IMR-90 (cell line): ENCODE measurements around the gene PPEF2. TPM values are rescaled to one million over a fixed set of nuclear protein-coding genes. Genes with fewer than 3 reads are reported as not detected.

ENCODE experiments used
- ATAC-seq: fragments of 200-7000 bp; cut with Tn5 transposase; 2 replicates; pipeline ENCODE4 v1.9.1; 2020; ENCODE audit warnings: low read depth, mild to moderate bottlenecking, moderate library complexity
- BruUV-seq: library from RNA; stranded (reverse); fragments of 400-500 nt; replicated peaks from 2 replicates; lab custom pipeline; 2021; lab: Mats Ljungman, UMichigan
- CTCF ChIA-PET: fragments of 300-600 bp; formaldehyde crosslinking; extraction: SDS; loops from one replicate; lab custom pipeline; 2021; ENCODE audit warnings: antibody characterized with exemption; lab: Yijun Ruan, JAX
- POLR2A ChIA-PET: fragments of 300-600 bp; sonication (Branson Sonifier 250); formaldehyde crosslinking; loops from one replicate; lab custom pipeline; 2022; ENCODE audit warnings: antibody characterized with exemption; ENCODE audit not compliant: unreplicated experiment; lab: Charles Lee
- DNase-seq: peaks from one replicate; pipeline ENCODE4 v3.0.0; 2013
- H2AFZ ChIP-seq: replicated peaks from 2 replicates; pipeline ENCODE3; 2013; ENCODE audit warnings: low read length, mild to moderate bottlenecking; ENCODE audit not compliant: poor library complexity
- H2AK5ac ChIP-seq: 2 replicates; pipeline ENCODE4 v1.6.1; 2013; ENCODE audit warnings: low read depth, low read length, inconsistent platforms
- H2AK9ac ChIP-seq: replicated peaks from 2 replicates; pipeline ENCODE3; 2013; ENCODE audit warnings: mild to moderate bottlenecking, low read depth, low read length, moderate library complexity; ENCODE audit not compliant: poor library complexity
- H2BK120ac ChIP-seq: 2 replicates; pipeline ENCODE4 v1.6.1; 2013; ENCODE audit warnings: low read depth, low read length, inconsistent platforms
- H2BK15ac ChIP-seq: 3 replicates; pipeline ENCODE4 v1.6.1; 2013; ENCODE audit warnings: low read depth, low read length, inconsistent platforms
- H2BK20ac ChIP-seq: 2 replicates; pipeline ENCODE4 v1.6.1; 2013; ENCODE audit warnings: low read depth, mild to moderate bottlenecking, inconsistent platforms, low read length, moderate library complexity
- H2BK5ac ChIP-seq: 2 replicates; pipeline ENCODE4 v1.6.1; 2013; ENCODE audit warnings: mild to moderate bottlenecking, low read depth, low read length, inconsistent platforms; ENCODE audit not compliant: poor library complexity, severe bottlenecking
- H3K14ac ChIP-seq: replicated peaks from 2 replicates; pipeline ENCODE4 v1.6.1; 2013; ENCODE audit warnings: low read depth, low read length, inconsistent platforms
- H3K18ac ChIP-seq: 2 replicates; pipeline ENCODE4 v1.6.1; 2013; ENCODE audit warnings: low read depth, low read length, control low read depth
- H3K23ac ChIP-seq: 2 replicates; pipeline ENCODE4 v1.6.1; 2013; ENCODE audit warnings: low read depth, low read length, inconsistent platforms
- H3K27ac ChIP-seq: 2 replicates; pipeline ENCODE4 v1.5.1; 2013; ENCODE audit warnings: mild to moderate bottlenecking, control low read depth, low read length; ENCODE audit not compliant: insufficient read depth
- H3K27me3 ChIP-seq: 2 replicates; pipeline ENCODE4 v1.6.1; 2013; ENCODE audit warnings: low read length; ENCODE audit not compliant: control insufficient read depth, insufficient read depth
- H3K36me3 ChIP-seq: 2 replicates; pipeline ENCODE4 v1.6.1; 2013; ENCODE audit warnings: low read length, mixed read lengths; ENCODE audit not compliant: control insufficient read depth, insufficient read depth
- H3K4ac ChIP-seq: 2 replicates; pipeline ENCODE4 v1.6.1; 2013; ENCODE audit warnings: low read depth, low read length, inconsistent platforms
- H3K4me1 ChIP-seq: 2 replicates; pipeline ENCODE4 v1.6.1; 2013; ENCODE audit warnings: low read length, mixed read lengths; ENCODE audit not compliant: control insufficient read depth, insufficient read depth
- H3K4me2 ChIP-seq: 2 replicates; pipeline ENCODE4 v1.6.1; 2013; ENCODE audit warnings: low read depth, mild to moderate bottlenecking, control low read depth, low read length, moderate library complexity
- H3K4me3 ChIP-seq: 2 replicates; pipeline ENCODE4 v1.5.1; 2013; ENCODE audit warnings: low read depth, mild to moderate bottlenecking, control low read depth, low read length, moderate library complexity; ENCODE audit not compliant: insufficient read depth
- H3K56ac ChIP-seq: 2 replicates; pipeline ENCODE4 v1.6.1; 2013; ENCODE audit warnings: low read length, inconsistent platforms; ENCODE audit not compliant: insufficient read depth; ENCODE audit errors: extremely low read depth
- H3K79me1 ChIP-seq, 2 experiments: 2 replicates each; pipeline ENCODE4 v1.6.1; 2013; ENCODE audit warnings: low read length in 2 of 2, inconsistent platforms in 1 of 2, low read depth in 1 of 2
- H3K9ac ChIP-seq: 2 replicates; pipeline ENCODE4 v1.6.1; 2013; ENCODE audit warnings: low read depth, low read length, control low read depth
- H3K9me1 ChIP-seq: 2 replicates; pipeline ENCODE4 v1.6.1; 2013; ENCODE audit warnings: low read length, inconsistent platforms; ENCODE audit not compliant: insufficient read depth
- H3K9me3 ChIP-seq: 2 replicates; pipeline ENCODE4 v1.6.1; 2013; ENCODE audit warnings: low read length; ENCODE audit not compliant: control insufficient read depth, insufficient read depth
- H4K20me1 ChIP-seq: 2 replicates; pipeline ENCODE4 v1.6.1; 2013; ENCODE audit warnings: low read length, inconsistent platforms; ENCODE audit not compliant: insufficient read depth
- H4K5ac ChIP-seq: 2 replicates; pipeline ENCODE4 v1.6.1; 2013; ENCODE audit warnings: mild to moderate bottlenecking, low read depth, low read length, control low read depth
- H4K8ac ChIP-seq, 2 experiments: 2 replicates each; pipeline ENCODE4 v1.6.1; 2013; ENCODE audit warnings: low read depth in 2 of 2, low read length in 2 of 2, control low read depth in 1 of 2, inconsistent platforms in 1 of 2
- H4K91ac ChIP-seq: 2 replicates; pipeline ENCODE4 v1.6.1; 2013; ENCODE audit warnings: low read depth, low read length, inconsistent platforms; ENCODE audit not compliant: insufficient read depth
- BHLHE40 ChIP-seq: fragments of 150-350 bp; IDR thresholded peaks from 2 replicates; pipeline ENCODE4 v1.6.1; 2016; ENCODE audit warnings: mild to moderate bottlenecking, low read depth, low read length
- CEBPB ChIP-seq: IDR thresholded peaks from 2 replicates; pipeline ENCODE4 v1.6.1; 2012; ENCODE audit warnings: low read depth, low read length, improper control_type of control experiment
- CHD1 ChIP-seq: IDR thresholded peaks from 2 replicates; pipeline ENCODE4 v1.6.1; 2012; ENCODE audit warnings: low read depth, low read length, improper control_type of control experiment
- CTCF ChIP-seq: conservative IDR thresholded peaks from 2 replicates; pipeline ENCODE4 v1.5.1; 2012; ENCODE audit warnings: mild to moderate bottlenecking, low read depth, low read length, improper control_type of control experiment
- ELK1 ChIP-seq: fragments of 150-350 bp; IDR thresholded peaks from 2 replicates; pipeline ENCODE4 v1.6.1; 2016; ENCODE audit warnings: low read depth, mild to moderate bottlenecking, low read length, moderate library complexity, borderline replicate concordance
- FOS ChIP-seq: fragments of 150-350 bp; IDR thresholded peaks from 2 replicates; pipeline ENCODE4 v1.6.1; 2016; ENCODE audit warnings: low read depth, low read length
- MAFK ChIP-seq: IDR thresholded peaks from 2 replicates; pipeline ENCODE4 v1.6.1; 2012; ENCODE audit warnings: low read depth, low read length, improper control_type of control experiment
- MAZ ChIP-seq: IDR thresholded peaks from 2 replicates; pipeline ENCODE4 v1.6.1; 2012; ENCODE audit warnings: low read depth, mild to moderate bottlenecking, low read length, improper control_type of control experiment, moderate library complexity, borderline replicate concordance
- MXI1 ChIP-seq: IDR thresholded peaks from 2 replicates; pipeline ENCODE4 v1.6.1; 2012; ENCODE audit warnings: low read depth, mild to moderate bottlenecking, low read length, moderate library complexity, borderline replicate concordance
- NFE2L2 ChIP-seq: fragments of 150-350 bp; IDR thresholded peaks from 2 replicates; pipeline ENCODE4 v1.6.1; 2016; ENCODE audit warnings: low read depth, mild to moderate bottlenecking, low read length
- POLR2A ChIP-seq: IDR thresholded peaks from 2 replicates; pipeline ENCODE4 v1.6.1; 2012; ENCODE audit warnings: mild to moderate bottlenecking, low read depth, low read length
- RAD21 ChIP-seq: IDR thresholded peaks from 2 replicates; pipeline ENCODE4 v1.6.1; 2012; ENCODE audit warnings: low read length, improper control_type of control experiment
- RCOR1 ChIP-seq: IDR thresholded peaks from 2 replicates; pipeline ENCODE4 v1.6.1; 2012; ENCODE audit warnings: mild to moderate bottlenecking, low read length, improper control_type of control experiment; ENCODE audit not compliant: insufficient replicate concordance
- RFX5 ChIP-seq: IDR thresholded peaks from 2 replicates; pipeline ENCODE4 v1.8.0; 2012; ENCODE audit warnings: low read depth, mild to moderate bottlenecking, low read length, moderate library complexity
- SMC3 ChIP-seq: fragments of 150-350 bp; IDR thresholded peaks from 2 replicates; pipeline ENCODE4 v1.6.1; 2016; ENCODE audit warnings: low read depth, mild to moderate bottlenecking, antibody characterized with exemption, low read length, moderate library complexity
- USF2 ChIP-seq: fragments of 150-350 bp; IDR thresholded peaks from 2 replicates; pipeline ENCODE4 v1.6.1; 2017; ENCODE audit warnings: mild to moderate bottlenecking, antibody characterized with exemption, low read length, low read depth
- WGBS, 2 experiments: methylation state at CpG; one replicate each; pipeline versions ENCODE4 v1.1.5 to v1.1.7; 2013; ENCODE audit warnings: missing lambda C conversion rate in 2 of 2; ENCODE audit not compliant: insufficient read length in 1 of 2; ENCODE audit errors: extremely low coverage in 2 of 2; 5-methylcytosine and 5-hydroxymethylcytosine counted together
- dilution Hi-C: fragments of 300-500 bp; cut with HindIII; formaldehyde crosslinking; loops from one replicate; pipeline ENCODE4 v1.14.3; 2018; ENCODE audit warnings: low sequenced_read_pairs; ENCODE audit not compliant: unreplicated experiment
- in situ Hi-C: fragments of 300-500 bp; cut with MboI; formaldehyde crosslinking; loops from 3 replicates; pipeline ENCODE4 v1.14.3; 2019; ENCODE audit warnings: low sequenced_read_pairs, inconsistent platforms, mixed read lengths
- intact Hi-C: fragments of 100-400 bp; cut with micrococcal nuclease; formaldehyde crosslinking; loops from 2 replicates; pipeline ENCODE4 v1.10.0; 2022
- polyA plus RNA-seq, 3 experiments: library from polyadenylated mRNA; depleted of rRNA; stranded (reverse); fragments of >200 nt; gene quantifications; 2 replicates each; pipeline ENCODE4 v1.2.3, GENCODE V29; 2012; ENCODE audit warnings: low replicate concordance in 1 of 3
- total RNA-seq: library from RNA; depleted of rRNA; stranded (reverse); fragments of >200 nt; gene quantifications from 2 replicates; pipeline ENCODE4 v1.2.3, GENCODE V29; 2012

Gene PPEF2
- total and polyA plus RNA-seq, 2 of the 4 experiments (the other 2 are of a cell fraction) = not detected

GRCh38 chr4:75849461-75849860, 52.8 kb downstream of the PPEF2 start:
- Histone ChIP-seq H2BK15ac (no peak overlapping the region), H3K4ac (no peak overlapping the region), H3K27ac (no peak overlapping the region), H3K36me3 (no peaks in the 10 kb centered on the region), H3K79me1 (no peaks in the 10 kb centered on the region), H3K18ac (no peak overlapping the region), H3K4me1 (peaks cover 10% of the 10 kb centered on the region), H3K9ac (no peak overlapping the region), H2BK5ac (no peak overlapping the region), H3K4me2 (no peak overlapping the region), H4K91ac (no peak overlapping the region), H3K9me1 (no peaks in the 10 kb centered on the region), H2AFZ (peak overlapping the region; percentile 16), H2BK20ac (no peak overlapping the region), H4K8ac (no peak overlapping the region), H2AK5ac (no peak overlapping the region; the same call in 1 of the 2 replicates), H3K27me3 (peaks cover 7% of the 10 kb centered on the region), H3K23ac (no peak overlapping the region), H4K5ac (no peak overlapping the region), H2AK9ac (no peak overlapping the region), H3K4me3 (no peak overlapping the region), H3K56ac (no peak overlapping the region), H4K20me1 (no peaks in the 10 kb centered on the region), H3K9me3 (no peaks in the 10 kb centered on the region), H2BK120ac (no peak overlapping the region), H3K14ac (no peak overlapping the region)
- in situ Hi-C loops (loop anchor here (5.0 kb wide), 1 partner anchor 272 kb away; no protein-coding TSS in a partner anchor), intact Hi-C loops (loop anchor here (2.0 to 5.0 kb wide), 3 partner anchors 125 to 195 kb away; partner anchors contain the start of genes G3BP2 and USO1), dilution Hi-C loops (no loop called here)
- TF ChIP-seq CTCF = no peak
- TF ChIP-seq MAFK = no peak
- no peak for TF ChIP-seq CHD1
- no peak for TF ChIP-seq USF2
- TF ChIP-seq RCOR1 = no peak
- no peak for TF ChIP-seq NFE2L2
- no peak for TF ChIP-seq CEBPB
- TF ChIP-seq RFX5 = no peak
- TF ChIP-seq BHLHE40 = no peak
- no peak for TF ChIP-seq MXI1
- no peak for TF ChIP-seq RAD21
- no peak for TF ChIP-seq POLR2A
- TF ChIP-seq FOS = no peak
- TF ChIP-seq ELK1 = no peak
- TF ChIP-seq MAZ = no peak
- TF ChIP-seq SMC3 = no peak
- POLR2A ChIA-PET = no interaction called here
- BruUV-seq = no TSS peak
- CTCF ChIA-PET = no interaction called here
- ATAC-seq = no peak
- no peak for DNase-seq
- WGBS, 2 experiments = 77% methylated on average over 5 of the region's 6 CpGs; no CpG with 5 or more reads in 1 of the 2 experiments
